Heart left ventricle (tissue), 13 donors: Measurements from ENCODE around the gene TIGD6.

ENCODE experiments used
- POLR2A ChIP-seq, 2 donors: fragments of 450-650 bp; IDR thresholded peaks; one replicate each; pipeline ENCODE4 v1.6.1; 2017; ENCODE audit warnings: antibody characterized with exemption in 2 of 2, mild to moderate bottlenecking in 2 of 2, moderate library complexity in 2 of 2
- TF ChIP-seq, protein P1 (sequence below), 12 donors: fragments of 200-600 bp; sonication (generic) in 4 of 12; IDR thresholded peaks; one replicate each; pipeline versions ENCODE4 v1.5.0 to v1.8.0; 2018 to 2022; ENCODE audit warnings: antibody characterized with exemption in 12 of 12, mild to moderate bottlenecking in 5 of 12
- donor health status: ischemic (EF 13 %, LVEDD 7.1; RV severe dilation, severe dysfunction).
- donor health status: DM: no; HTN: yes; CAD: no.
- donor health status: DM: no; HTN: no; CAD: no.
- donor health status: ischemic (EF 25% LVEDD 6.9; RV normal size, moderate dysfunction).
- donor health status: ischemic (EF 25% LVEDD 5.7; RV mildly dilated, moderate dysfunction).
- donor health status: ischemic (EF 35%, LVEDD 5.7; RV mildly dilated, moderate dysfunction).
- donor health status: nonischemic (EF 11% LVEDD 7.7; RV severe dilation, severe dysfunction).
- donor health status: DM: yes; HTN: yes; CAD: no.
- donor health status: PGD.
- donor health status: ischemic (EF 29% LVEDD 5.4; RV normal size, mild dysfunction).
- donor health status: nonischemic (EF 23%, LVEDD 6.1; RV moderate dilation, normal function).

DNA sequence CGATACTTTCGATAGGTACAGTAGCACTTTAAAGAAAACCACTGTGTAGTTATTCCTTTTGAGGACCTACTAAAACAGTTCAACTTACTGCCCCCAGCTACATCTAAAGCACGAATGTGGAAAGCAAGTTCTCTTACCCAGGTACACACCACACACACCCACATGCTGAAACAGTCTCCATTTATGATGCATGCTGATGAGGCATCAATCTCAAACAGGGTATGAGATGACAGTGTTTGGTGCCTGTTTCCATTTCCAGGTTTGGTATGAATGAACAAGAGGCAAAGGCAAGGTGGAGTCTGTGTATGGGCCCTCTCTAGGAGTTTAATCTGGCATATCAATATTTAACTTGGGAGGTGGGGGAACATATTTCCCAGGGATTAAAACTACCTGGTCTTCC lies 14.0 kb upstream of the TIGD6 start:
- TF ChIP-seq, protein P1, sequence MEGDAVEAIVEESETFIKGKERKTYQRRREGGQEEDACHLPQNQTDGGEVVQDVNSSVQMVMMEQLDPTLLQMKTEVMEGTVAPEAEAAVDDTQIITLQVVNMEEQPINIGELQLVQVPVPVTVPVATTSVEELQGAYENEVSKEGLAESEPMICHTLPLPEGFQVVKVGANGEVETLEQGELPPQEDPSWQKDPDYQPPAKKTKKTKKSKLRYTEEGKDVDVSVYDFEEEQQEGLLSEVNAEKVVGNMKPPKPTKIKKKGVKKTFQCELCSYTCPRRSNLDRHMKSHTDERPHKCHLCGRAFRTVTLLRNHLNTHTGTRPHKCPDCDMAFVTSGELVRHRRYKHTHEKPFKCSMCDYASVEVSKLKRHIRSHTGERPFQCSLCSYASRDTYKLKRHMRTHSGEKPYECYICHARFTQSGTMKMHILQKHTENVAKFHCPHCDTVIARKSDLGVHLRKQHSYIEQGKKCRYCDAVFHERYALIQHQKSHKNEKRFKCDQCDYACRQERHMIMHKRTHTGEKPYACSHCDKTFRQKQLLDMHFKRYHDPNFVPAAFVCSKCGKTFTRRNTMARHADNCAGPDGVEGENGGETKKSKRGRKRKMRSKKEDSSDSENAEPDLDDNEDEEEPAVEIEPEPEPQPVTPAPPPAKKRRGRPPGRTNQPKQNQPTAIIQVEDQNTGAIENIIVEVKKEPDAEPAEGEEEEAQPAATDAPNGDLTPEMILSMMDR (IDR thresholded peaks at IDR 0.05) = no peak
- TF ChIP-seq POLR2A (IDR thresholded peaks at IDR 0.05) = no peak
